ENCODE data around the gene NUDCD3. TPM values are rescaled to one million over a fixed set of nuclear protein-coding genes. Genes with fewer than 3 reads are reported as not detected.
"Not testable (repeated sequence)": the region's sequence is repeated elsewhere in the genome, so short reads cannot be mapped to it uniquely, and the experiment has no call there.

The NUDCD3 gene
- total and polyA plus RNA-seq, 4 experiments from 2014 or later = 55.2 to 108 (median 80.9) TPM

- H3K4me1 ChIP-seq (ENCODE audit: insufficient read depth, low read length) = no peaks in the 10 kb centered on the region
- no peaks in the 10 kb centered on the region for H3K36me3 ChIP-seq (ENCODE audit: insufficient read depth, low read length)
- intact Hi-C loops (cut with micrococcal nuclease) = no loop called here
- Mint-ChIP-seq H3K4me1 (no peaks in the 10 kb centered on the region), H3K27me3 (peaks cover 2 to 6% of the 10 kb centered on the region in 2 donors), H3K27ac (no peak overlapping the region), H3K4me3 (no peak overlapping the region), H3K9me3 (peaks cover 0 to 9% (median 0%) of the 10 kb centered on the region in 8 donors), H3K36me3 (no peaks in the 10 kb centered on the region)
- H3K27ac ChIP-seq (ENCODE audit: low read depth, low read length) = no peak overlapping the region
- H3K9me3 ChIP-seq (ENCODE audit: control insufficient read depth in 1 of 2, low read length in 2 of 2) = no peaks in the 10 kb centered on the region
- H3K4me3 ChIP-seq (ENCODE audit: low read length in 2 of 2) = no peak overlapping the region
- POLR2A ChIA-PET (ENCODE audit: partially characterized antibody) = no interaction called here
- no peak for DNase-seq
- CTCF ChIA-PET (ENCODE audit: partially characterized antibody) = interaction anchor here (0.6 kb wide), 1 partner anchor 639 kb away, joined by 3 read pairs; no protein-coding TSS in a partner anchor
- no peaks in the 10 kb centered on the region for H3K27me3 ChIP-seq (ENCODE audit: insufficient read depth, low read length)
Measured at GRCh38 chr7:44515590-44516268, 25.3 kb upstream of the NUDCD3 start.

- H3K4me3 Mint-ChIP-seq = no peak overlapping the region
- no peak for DNase-seq
- peaks cover 0 to 10% of the 10 kb centered on the region in 2 donors for H3K27me3 Mint-ChIP-seq
- H3K9me3 ChIP-seq (ENCODE audit: control insufficient read depth in 1 of 2, low read length in 2 of 2) = no peaks in the 10 kb centered on the region
- no peaks in the 10 kb centered on the region for H3K36me3 ChIP-seq (ENCODE audit: insufficient read depth, low read length)
- no peaks in the 10 kb centered on the region for H3K4me1 Mint-ChIP-seq
- no peaks in the 10 kb centered on the region for H3K4me1 ChIP-seq (ENCODE audit: insufficient read depth, low read length)
- H3K4me3 ChIP-seq (ENCODE audit: low read length in 2 of 2) = no peak overlapping the region
- POLR2A ChIA-PET (ENCODE audit: partially characterized antibody) = no interaction called here
- CTCF ChIA-PET (ENCODE audit: partially characterized antibody) = no interaction called here
- intact Hi-C loops (cut with micrococcal nuclease) = no loop called here
- peaks cover 0 to 15% (median 4%) of the 10 kb centered on the region in 8 donors for H3K9me3 Mint-ChIP-seq
- no peak overlapping the region for H3K27ac Mint-ChIP-seq
- H3K27ac ChIP-seq (ENCODE audit: low read depth, low read length) = no peak overlapping the region
- H3K36me3 Mint-ChIP-seq = no peaks in the 10 kb centered on the region
- no peaks in the 10 kb centered on the region for H3K27me3 ChIP-seq (ENCODE audit: insufficient read depth, low read length)
Measured at GRCh38 chr7:44512736-44513135, 22.3 kb upstream of the NUDCD3 start.

- Mint-ChIP-seq H3K27me3 (peaks cover 0 to 10% of the 10 kb centered on the region in 2 donors), H3K27ac (peak overlapping the region in 1 of 7 donors; percentile 33), H3K4me1 (no peaks in the 10 kb centered on the region), H3K4me3 (no peak overlapping the region), H3K9me3 (peaks cover 0 to 15% (median 4%) of the 10 kb centered on the region in 8 donors), H3K36me3 (no peaks in the 10 kb centered on the region)
- H3K9me3 ChIP-seq (ENCODE audit: control insufficient read depth in 1 of 2, low read length in 2 of 2) = no peaks in the 10 kb centered on the region
- no peak overlapping the region for H3K27ac ChIP-seq (ENCODE audit: low read depth, low read length)
- ChIA-PET CTCF (ENCODE audit: partially characterized antibody) (interaction anchor here (1.8 kb wide), 1 partner anchor 23 kb away, joined by 5 read pairs; no protein-coding TSS in a partner anchor), POLR2A (ENCODE audit: partially characterized antibody) (no interaction called here)
- H3K4me1 ChIP-seq (ENCODE audit: insufficient read depth, low read length) = no peaks in the 10 kb centered on the region
- intact Hi-C loops (cut with micrococcal nuclease) = no loop called here
- no peak overlapping the region for H3K4me3 ChIP-seq (ENCODE audit: low read length in 2 of 2)
- H3K27me3 ChIP-seq (ENCODE audit: insufficient read depth, low read length) = no peaks in the 10 kb centered on the region
- DNase-seq = no peak
- H3K36me3 ChIP-seq (ENCODE audit: insufficient read depth, low read length) = no peaks in the 10 kb centered on the region
Measured at GRCh38 chr7:44511863-44512468, 21.5 kb upstream of the NUDCD3 start.

- H3K4me3 Mint-ChIP-seq = no peak overlapping the region
- Histone ChIP-seq H3K4me3 (ENCODE audit: low read length in 2 of 2) (no peak overlapping the region), H3K27ac (ENCODE audit: low read depth, low read length) (no peak overlapping the region), H3K36me3 (ENCODE audit: insufficient read depth, low read length) (no peaks in the 10 kb centered on the region), H3K27me3 (ENCODE audit: insufficient read depth, low read length) (no peaks in the 10 kb centered on the region), H3K9me3 (ENCODE audit: control insufficient read depth in 1 of 2, low read length in 2 of 2) (no peaks in the 10 kb centered on the region), H3K4me1 (ENCODE audit: insufficient read depth, low read length) (no peaks in the 10 kb centered on the region)
- DNase-seq = no peak
- POLR2A ChIA-PET (ENCODE audit: partially characterized antibody) = no interaction called here
- intact Hi-C loops (cut with micrococcal nuclease) = no loop called here
- H3K27ac Mint-ChIP-seq = no peak overlapping the region
- no peaks in the 10 kb centered on the region for H3K4me1 Mint-ChIP-seq
- H3K9me3 Mint-ChIP-seq = peaks cover 0 to 15% (median 4%) of the 10 kb centered on the region in 8 donors
- CTCF ChIA-PET (ENCODE audit: partially characterized antibody) = interaction anchor here (1.8 kb wide), 1 partner anchor 24 kb away, joined by 5 read pairs; no protein-coding TSS in a partner anchor
- no peaks in the 10 kb centered on the region for H3K36me3 Mint-ChIP-seq
- peaks cover 0 to 10% of the 10 kb centered on the region in 2 donors for H3K27me3 Mint-ChIP-seq
Measured at GRCh38 chr7:44511236-44511635, 20.8 kb upstream of the NUDCD3 start.

GRCh38 chr7:44508328-44509030 lies 18.0 kb upstream of the NUDCD3 start:
- no peak overlapping the region for H3K4me3 Mint-ChIP-seq
- H3K27ac Mint-ChIP-seq = no peak overlapping the region
- peaks cover 0 to 10% of the 10 kb centered on the region in 2 donors for H3K27me3 Mint-ChIP-seq
- H3K9me3 Mint-ChIP-seq = peaks cover 0 to 18% (median 5%) of the 10 kb centered on the region in 8 donors
- ChIA-PET CTCF (ENCODE audit: partially characterized antibody) (no interaction called here), POLR2A (ENCODE audit: partially characterized antibody) (interaction anchor here (0.7 kb wide), 1 partner anchor 63 kb away, joined by 4 read pairs; no protein-coding TSS in a partner anchor)
- H3K27ac ChIP-seq (ENCODE audit: low read depth, low read length) = no peak overlapping the region
- H3K9me3 ChIP-seq (ENCODE audit: control insufficient read depth in 1 of 2, low read length in 2 of 2) = no peaks in the 10 kb centered on the region
- H3K4me3 ChIP-seq (ENCODE audit: low read length in 2 of 2) = no peak overlapping the region
- no peaks in the 10 kb centered on the region for H3K36me3 ChIP-seq (ENCODE audit: insufficient read depth, low read length)
- intact Hi-C loops (cut with micrococcal nuclease) = no loop called here
- no peaks in the 10 kb centered on the region for H3K36me3 Mint-ChIP-seq
- no peak for DNase-seq
- peaks cover 0 to 4% (median under 1%) of the 10 kb centered on the region in 4 donors for H3K4me1 Mint-ChIP-seq
- no peaks in the 10 kb centered on the region for H3K27me3 ChIP-seq (ENCODE audit: insufficient read depth, low read length)
- no peaks in the 10 kb centered on the region for H3K4me1 ChIP-seq (ENCODE audit: insufficient read depth, low read length)

GRCh38 chr7:44506592-44507288 lies 16.3 kb upstream of the NUDCD3 start:
- H3K4me3 ChIP-seq (ENCODE audit: low read length in 2 of 2); H3K4me3 Mint-ChIP-seq; H3K27me3 ChIP-seq (ENCODE audit: insufficient read depth, low read length); H3K36me3 Mint-ChIP-seq; H3K4me1 Mint-ChIP-seq; DNase-seq; H3K4me1 ChIP-seq (ENCODE audit: insufficient read depth, low read length); H3K27ac Mint-ChIP-seq; CTCF ChIA-PET (ENCODE audit: partially characterized antibody); H3K27me3 Mint-ChIP-seq; intact Hi-C loops (cut with micrococcal nuclease); H3K36me3 ChIP-seq (ENCODE audit: insufficient read depth, low read length); H3K27ac ChIP-seq (ENCODE audit: low read depth, low read length); H3K9me3 ChIP-seq (ENCODE audit: control insufficient read depth in 1 of 2, low read length in 2 of 2); POLR2A ChIA-PET (ENCODE audit: partially characterized antibody): not testable (repeated sequence)
- H3K9me3 Mint-ChIP-seq = peaks cover 0 to 18% (median 5%) of the 10 kb centered on the region in 8 donors

- H3K27ac Mint-ChIP-seq = peak overlapping the region in 2 of 7 donors; percentile 10 to 63
- ChIA-PET CTCF (ENCODE audit: partially characterized antibody) (no interaction called here), POLR2A (ENCODE audit: partially characterized antibody) (no interaction called here)
- H3K9me3 Mint-ChIP-seq = peaks cover 0 to 11% (median 4%) of the 10 kb centered on the region in 8 donors
- Histone ChIP-seq H3K27ac (ENCODE audit: low read depth, low read length) (no peak overlapping the region), H3K27me3 (ENCODE audit: insufficient read depth, low read length) (no peaks in the 10 kb centered on the region), H3K9me3 (ENCODE audit: control insufficient read depth in 1 of 2, low read length in 2 of 2) (no peaks in the 10 kb centered on the region), H3K36me3 (ENCODE audit: insufficient read depth, low read length) (no peaks in the 10 kb centered on the region), H3K4me3 (ENCODE audit: low read length in 2 of 2) (no peak overlapping the region), H3K4me1 (ENCODE audit: insufficient read depth, low read length) (no peaks in the 10 kb centered on the region)
- H3K4me3 Mint-ChIP-seq = no peak overlapping the region
- no peaks in the 10 kb centered on the region for H3K36me3 Mint-ChIP-seq
- DNase-seq = peak in 1 of 5 donors; percentile 12
- intact Hi-C loops (cut with micrococcal nuclease) = no loop called here
- H3K27me3 Mint-ChIP-seq = peaks cover 2 to 5% of the 10 kb centered on the region in 2 donors
- peaks cover 0 to 4% (median under 1%) of the 10 kb centered on the region in 4 donors for H3K4me1 Mint-ChIP-seq
Measured at GRCh38 chr7:44505595-44505994, 15.1 kb upstream of the NUDCD3 start.
